Prostate gland (tissue), 2 donors: Measurements from ENCODE around the gene DSCAML1.

ENCODE experiments used
- CTCF ChIP-seq, 4 experiments: fragments of 200-600 bp in 2 of 4; fragments of 450-650 bp in 2 of 4; sonication (generic) in 2 of 4; IDR thresholded peaks; 1 replicate in 3 of 4; 2 replicates in 1 of 4; pipeline ENCODE4 v1.5.1; 2016 to 2019; ENCODE audit warnings: antibody characterized with exemption in 4 of 4, mild to moderate bottlenecking in 2 of 4, moderate library complexity in 2 of 4
- POLR2A ChIP-seq: fragments of 450-650 bp; IDR thresholded peaks from one replicate; pipeline ENCODE4 v1.6.1; 2016; ENCODE audit warnings: antibody characterized with exemption, mild to moderate bottlenecking
- POLR2AphosphoS5 ChIP-seq: sonication (generic); formaldehyde crosslinking; IDR thresholded peaks from one replicate; pipeline ENCODE4 v1.6.1; 2017; ENCODE audit warnings: antibody characterized with exemption

DNA sequence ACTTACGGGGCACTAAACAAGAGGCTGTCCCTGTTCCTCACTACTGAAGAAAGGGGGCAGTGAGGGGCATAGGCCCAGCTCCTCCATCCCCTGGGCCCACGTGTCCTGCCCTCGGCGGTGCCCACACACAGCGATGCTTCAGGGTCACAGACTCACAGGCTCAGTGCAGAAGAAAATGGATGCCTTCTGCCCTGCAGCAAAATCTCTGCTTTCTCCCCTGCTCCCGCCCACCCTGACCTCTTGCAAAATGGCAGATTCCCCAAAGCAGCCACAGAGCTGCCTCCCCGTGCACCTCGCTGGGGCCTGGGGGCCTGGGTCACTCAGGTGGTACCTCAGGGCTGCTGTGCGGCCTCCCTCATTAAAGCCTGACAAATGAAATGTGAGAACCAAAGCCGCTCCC lies 204.0 kb downstream of the DSCAML1 start:
- TF ChIP-seq POLR2AphosphoS5: no peak
- TF ChIP-seq CTCF (IDR thresholded peaks at IDR 0.05): no peak
- TF ChIP-seq POLR2A: no peak
